Neutrophil (primary cell): ENCODE measurements around the gene PPIL1.

Experiments used
- H3K27ac ChIP-seq: fragments of 200-600 bp; sonication (generic); 2 replicates; pipeline ENCODE4 v1.5.1; 2016; ENCODE audit warnings: mild to moderate bottlenecking, moderate library complexity
- H3K27me3 ChIP-seq: fragments of 200-600 bp; sonication (generic); 2 replicates; pipeline ENCODE4 v1.6.0; 2016; ENCODE audit warnings: mild to moderate bottlenecking
- H3K36me3 ChIP-seq: fragments of 200-600 bp; sonication (generic); 2 replicates; pipeline ENCODE4 v1.5.1; 2017
- H3K4me1 ChIP-seq, 2 experiments: fragments of 200-600 bp in 1 of 2; sonication (generic) in 1 of 2; 1 replicate in 1 of 2; 2 replicates in 1 of 2; pipeline versions ENCODE4 v1.5.1 to v1.6.1; 2013 to 2016; ENCODE audit warnings: low read depth in 1 of 2, low read length in 1 of 2, mild to moderate bottlenecking in 1 of 2, moderate library complexity in 1 of 2; ENCODE audit not compliant: control insufficient read depth in 1 of 2, insufficient read depth in 1 of 2
- H3K4me3 ChIP-seq, 2 experiments: fragments of 200-600 bp in 1 of 2; sonication (generic) in 1 of 2; 1 replicate in 1 of 2; 2 replicates in 1 of 2; pipeline ENCODE4 v1.5.1; 2013 to 2016; ENCODE audit warnings: low read depth in 1 of 2, low read length in 1 of 2, mild to moderate bottlenecking in 1 of 2, moderate library complexity in 1 of 2
- H3K9me3 ChIP-seq: fragments of 200-600 bp; sonication (generic); 2 replicates; pipeline ENCODE4 v1.5.1; 2016
- TF ChIP-seq, protein P1 (sequence below): fragments of 200-600 bp; sonication (generic); IDR thresholded peaks from 2 replicates; pipeline ENCODE4 v1.5.1; 2016; ENCODE audit warnings: antibody characterized with exemption

Gene PPIL1

DNA sequence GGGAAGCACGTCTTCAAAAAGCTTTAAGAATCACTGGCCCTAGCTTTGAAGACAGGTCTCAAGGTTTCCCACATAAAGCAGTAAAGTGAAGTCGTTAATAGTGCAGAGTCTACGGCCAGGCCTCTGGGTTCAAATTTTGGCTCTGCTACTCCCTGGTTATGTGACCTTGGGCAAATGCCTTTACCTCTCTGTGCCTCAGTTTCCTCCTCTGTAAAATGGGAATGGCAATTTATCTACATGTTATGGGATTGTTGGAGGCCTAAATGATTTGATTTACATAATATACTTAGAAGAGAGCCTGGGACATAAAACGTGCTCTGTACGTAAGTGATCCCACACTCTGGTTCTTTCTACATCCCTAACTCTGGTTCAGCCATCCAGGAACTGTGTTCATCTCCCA is 67.5 kb downstream of the PPIL1 start:
- H3K27ac ChIP-seq, result no peak overlapping the region
- no peaks in the 10 kb centered on the region for H3K9me3 ChIP-seq
- no peak overlapping the region for H3K4me3 ChIP-seq
- no peaks in the 10 kb centered on the region for H3K4me1 ChIP-seq
- peaks cover 22% of the 10 kb centered on the region for H3K27me3 ChIP-seq
- TF ChIP-seq, protein P1, sequence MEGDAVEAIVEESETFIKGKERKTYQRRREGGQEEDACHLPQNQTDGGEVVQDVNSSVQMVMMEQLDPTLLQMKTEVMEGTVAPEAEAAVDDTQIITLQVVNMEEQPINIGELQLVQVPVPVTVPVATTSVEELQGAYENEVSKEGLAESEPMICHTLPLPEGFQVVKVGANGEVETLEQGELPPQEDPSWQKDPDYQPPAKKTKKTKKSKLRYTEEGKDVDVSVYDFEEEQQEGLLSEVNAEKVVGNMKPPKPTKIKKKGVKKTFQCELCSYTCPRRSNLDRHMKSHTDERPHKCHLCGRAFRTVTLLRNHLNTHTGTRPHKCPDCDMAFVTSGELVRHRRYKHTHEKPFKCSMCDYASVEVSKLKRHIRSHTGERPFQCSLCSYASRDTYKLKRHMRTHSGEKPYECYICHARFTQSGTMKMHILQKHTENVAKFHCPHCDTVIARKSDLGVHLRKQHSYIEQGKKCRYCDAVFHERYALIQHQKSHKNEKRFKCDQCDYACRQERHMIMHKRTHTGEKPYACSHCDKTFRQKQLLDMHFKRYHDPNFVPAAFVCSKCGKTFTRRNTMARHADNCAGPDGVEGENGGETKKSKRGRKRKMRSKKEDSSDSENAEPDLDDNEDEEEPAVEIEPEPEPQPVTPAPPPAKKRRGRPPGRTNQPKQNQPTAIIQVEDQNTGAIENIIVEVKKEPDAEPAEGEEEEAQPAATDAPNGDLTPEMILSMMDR, result no peak
- no peaks in the 10 kb centered on the region for H3K36me3 ChIP-seq

DNA sequence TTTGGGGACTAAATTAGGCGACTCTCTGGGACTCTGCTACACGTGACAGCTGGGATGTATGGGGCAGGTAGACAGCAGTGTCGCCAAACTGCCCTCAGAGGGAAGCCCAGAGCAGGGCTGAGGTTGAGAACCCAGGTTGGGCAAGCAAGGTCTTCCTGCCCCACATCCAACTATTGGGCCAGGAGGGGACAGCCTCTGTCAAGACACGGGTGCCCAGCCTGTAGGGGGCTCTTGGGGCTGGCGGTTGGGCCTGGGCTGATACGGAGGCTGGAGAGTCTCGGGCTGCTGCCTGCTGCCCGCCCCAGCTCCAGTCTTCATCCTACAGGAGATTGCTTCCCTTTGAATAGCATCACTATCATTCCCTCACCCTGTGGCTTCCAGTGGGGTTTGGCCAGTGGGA is 68.7 kb downstream of the PPIL1 start:
- no peaks in the 10 kb centered on the region for H3K9me3 ChIP-seq
- no peak overlapping the region for H3K4me3 ChIP-seq
- H3K4me1 ChIP-seq, result no peaks in the 10 kb centered on the region
- peaks cover 22% of the 10 kb centered on the region for H3K27me3 ChIP-seq
- no peak overlapping the region for H3K27ac ChIP-seq
- H3K36me3 ChIP-seq, result no peaks in the 10 kb centered on the region
- TF ChIP-seq, protein P1, result no peak

DNA sequence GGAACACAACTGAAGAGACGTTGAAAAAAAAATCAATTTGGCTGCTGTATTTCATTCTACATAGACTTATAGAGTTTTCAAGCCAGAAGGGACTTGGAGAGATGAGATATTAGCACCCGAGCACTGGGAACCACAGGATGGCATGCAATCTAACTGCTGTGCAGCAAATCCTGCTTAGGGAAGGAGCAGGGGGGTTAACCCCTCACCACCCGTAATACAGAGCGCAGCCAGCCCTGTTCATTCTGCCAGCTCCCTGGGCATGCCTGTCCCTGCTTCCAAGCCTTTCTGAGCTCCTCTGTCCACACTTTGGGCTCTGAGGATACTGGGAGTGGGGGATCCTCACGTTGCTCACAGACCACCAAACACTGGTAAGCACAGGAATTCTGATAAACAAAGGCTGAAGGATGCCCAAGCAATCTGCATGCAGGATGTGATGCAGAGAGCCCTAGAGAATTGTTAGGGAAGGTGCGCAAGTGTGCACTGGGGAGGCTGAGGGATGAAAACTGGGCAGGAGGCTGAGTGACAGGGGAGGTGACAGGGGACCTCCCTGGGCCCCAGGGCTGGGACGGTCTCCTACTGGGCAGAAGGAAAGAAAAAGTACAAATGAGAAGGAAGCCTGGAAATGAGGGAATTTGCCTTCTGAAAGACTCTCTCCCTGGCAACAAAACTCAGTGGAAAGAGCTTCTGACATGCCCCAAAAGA is 69.4 kb downstream of the PPIL1 start:
- Histone ChIP-seq H3K36me3 (no peaks in the 10 kb centered on the region), H3K9me3 (no peaks in the 10 kb centered on the region), H3K4me3 (no peak overlapping the region), H3K4me1 (no peaks in the 10 kb centered on the region), H3K27me3 (peaks cover 22% of the 10 kb centered on the region), H3K27ac (no peak overlapping the region)
- TF ChIP-seq, protein P1, result no peak
